ENCODE results near the gene GATAD2A.

GRCh38 chr19:19428746-19429145, 23.3 kb downstream of the GATAD2A start:
- TF ChIP-seq, protein P1, sequence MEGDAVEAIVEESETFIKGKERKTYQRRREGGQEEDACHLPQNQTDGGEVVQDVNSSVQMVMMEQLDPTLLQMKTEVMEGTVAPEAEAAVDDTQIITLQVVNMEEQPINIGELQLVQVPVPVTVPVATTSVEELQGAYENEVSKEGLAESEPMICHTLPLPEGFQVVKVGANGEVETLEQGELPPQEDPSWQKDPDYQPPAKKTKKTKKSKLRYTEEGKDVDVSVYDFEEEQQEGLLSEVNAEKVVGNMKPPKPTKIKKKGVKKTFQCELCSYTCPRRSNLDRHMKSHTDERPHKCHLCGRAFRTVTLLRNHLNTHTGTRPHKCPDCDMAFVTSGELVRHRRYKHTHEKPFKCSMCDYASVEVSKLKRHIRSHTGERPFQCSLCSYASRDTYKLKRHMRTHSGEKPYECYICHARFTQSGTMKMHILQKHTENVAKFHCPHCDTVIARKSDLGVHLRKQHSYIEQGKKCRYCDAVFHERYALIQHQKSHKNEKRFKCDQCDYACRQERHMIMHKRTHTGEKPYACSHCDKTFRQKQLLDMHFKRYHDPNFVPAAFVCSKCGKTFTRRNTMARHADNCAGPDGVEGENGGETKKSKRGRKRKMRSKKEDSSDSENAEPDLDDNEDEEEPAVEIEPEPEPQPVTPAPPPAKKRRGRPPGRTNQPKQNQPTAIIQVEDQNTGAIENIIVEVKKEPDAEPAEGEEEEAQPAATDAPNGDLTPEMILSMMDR (IDR thresholded peaks at IDR 0.05; ENCODE audit: low read depth, low read length) = no peak
- no peak for TF ChIP-seq EZH2phosphoT487 (IDR thresholded peaks at IDR 0.05; ENCODE audit: low read depth)
